ENCODE measurements around the gene RPL23.

RPL23 gene

DNA sequence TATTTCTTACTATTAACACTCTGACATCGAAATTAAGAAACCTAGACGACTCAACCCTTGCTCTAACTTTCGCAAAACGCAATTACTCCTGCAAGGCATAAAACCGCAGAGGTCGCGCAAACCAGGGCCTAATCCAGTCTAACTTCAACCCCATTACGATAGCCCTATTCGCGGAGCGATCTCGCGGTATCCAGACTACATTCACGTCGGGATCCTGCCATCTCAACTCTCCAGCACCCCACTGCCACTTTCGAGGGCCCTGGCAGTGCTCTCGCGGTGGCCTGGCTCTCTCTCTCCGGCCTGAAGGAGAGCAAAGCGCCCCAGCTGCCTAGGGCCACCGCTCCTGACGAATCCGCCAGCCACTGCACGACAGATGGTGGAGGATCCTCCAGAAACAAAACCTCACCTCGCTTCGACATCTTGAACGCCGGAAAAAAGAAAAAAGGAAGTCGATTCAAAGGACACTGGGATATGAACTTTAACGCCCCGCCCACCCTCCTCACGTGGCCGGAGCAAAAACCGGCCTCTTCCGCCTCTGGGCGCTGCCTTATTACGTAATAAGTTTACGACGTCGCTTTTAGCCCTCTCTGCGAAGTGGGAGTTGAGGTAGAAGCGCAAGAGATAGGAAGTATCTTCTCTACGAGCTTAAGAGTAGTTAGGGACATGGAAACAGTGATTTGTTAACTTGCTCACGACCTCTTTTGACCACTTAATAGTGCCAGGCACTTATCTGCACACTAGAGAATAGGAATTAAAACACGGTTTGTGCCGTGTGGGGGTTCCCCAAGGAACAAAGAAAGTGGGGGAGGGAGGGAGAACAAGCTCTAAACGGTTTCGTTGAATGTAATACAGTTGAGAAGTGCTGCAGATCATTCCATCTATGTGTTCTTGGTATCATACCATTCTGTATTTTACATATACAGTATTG lies at the start of gene RPL23:
Gene RPL23, minus strand, starts transcription at position 430 of the 928 bp plus-strand sequence. Its CDS starts 11 bp downstream, at position 419.
- DNase-seq (ENCODE audit: low spot score): peak; percentile 65

DNA sequence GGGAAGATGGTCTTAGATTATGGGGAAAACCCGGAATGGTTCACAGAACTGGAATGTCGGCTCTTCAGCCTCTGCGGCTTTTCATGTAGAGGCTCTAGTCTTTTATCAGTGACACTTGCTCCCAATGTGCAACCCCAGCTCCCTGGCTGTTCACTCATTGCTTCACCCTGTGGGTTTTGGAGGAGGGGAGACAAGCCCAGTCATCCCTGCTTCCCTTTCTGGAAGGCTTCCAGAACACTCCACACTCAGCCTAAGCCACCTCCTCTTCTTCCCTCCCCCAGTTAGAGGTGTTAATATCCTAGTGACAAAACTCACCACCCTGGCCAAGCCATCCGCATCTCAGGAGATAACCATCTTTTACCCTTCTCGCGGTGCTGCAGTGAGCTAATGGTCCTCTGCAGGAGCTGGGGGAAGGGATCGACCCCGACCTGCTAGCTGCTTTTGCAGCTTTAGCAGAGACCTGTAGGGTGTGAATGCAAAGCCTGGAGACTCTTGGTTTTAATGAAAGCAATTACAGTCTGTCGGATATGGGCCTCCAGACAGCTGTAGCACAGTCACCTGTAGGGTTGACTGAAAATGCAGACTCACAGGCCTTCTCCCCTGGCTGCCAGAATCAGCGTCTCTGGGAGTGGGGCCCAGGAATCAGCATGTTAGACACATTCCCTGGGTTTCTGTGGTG lies 47.6 kb upstream of the RPL23 start:
- peak; percentile 65 for DNase-seq (ENCODE audit: low spot score)

DNA sequence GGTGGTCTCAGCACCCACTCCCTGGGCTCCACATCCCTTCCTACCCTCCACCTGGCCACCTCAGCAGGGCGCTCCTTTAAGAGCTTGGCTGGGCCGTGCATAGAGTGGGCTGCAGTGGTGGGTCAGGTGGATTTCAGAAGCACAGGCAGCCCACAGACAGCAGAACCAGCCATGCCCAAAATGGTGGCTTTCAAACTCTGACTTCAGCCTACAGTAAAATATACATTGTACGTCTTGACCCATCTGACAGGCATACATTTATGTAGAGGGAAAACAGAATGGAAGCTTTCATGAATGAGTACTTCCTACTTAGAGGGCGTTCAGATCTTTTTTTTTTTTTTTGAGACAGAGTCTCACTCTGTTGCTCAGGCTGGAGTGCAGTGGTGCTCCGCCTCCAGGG lies 45.9 kb upstream of the RPL23 start:
- DNase-seq (ENCODE audit: low spot score): no peak

DNA sequence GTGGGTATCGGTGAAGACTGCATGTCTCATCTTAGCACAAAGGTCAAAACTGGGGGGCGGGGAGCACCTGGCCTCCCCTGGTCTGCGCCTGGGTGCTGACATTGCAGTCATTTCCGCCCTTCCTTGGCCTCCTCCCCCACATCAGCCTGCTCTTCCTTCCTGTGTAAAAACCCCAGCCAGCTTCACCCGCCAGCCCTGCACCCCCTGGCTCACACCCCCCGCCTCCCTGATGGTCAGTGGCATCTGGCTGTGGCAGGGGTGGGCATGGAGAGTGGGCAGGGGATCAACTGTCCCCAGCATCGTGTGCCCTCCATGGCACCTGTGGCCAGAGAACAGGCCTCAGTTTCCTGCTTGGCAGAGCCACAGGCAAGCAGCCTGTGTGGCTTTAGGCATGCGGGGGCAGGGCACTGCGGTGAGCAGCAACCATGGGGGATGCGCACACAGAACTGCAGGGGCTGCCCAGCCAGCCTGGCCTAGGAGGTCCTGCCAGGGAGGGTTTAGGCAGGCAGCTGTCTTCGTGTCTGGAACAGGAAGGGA lies 45.4 kb upstream of the RPL23 start:
- no peak for DNase-seq (ENCODE audit: low spot score)

DNA sequence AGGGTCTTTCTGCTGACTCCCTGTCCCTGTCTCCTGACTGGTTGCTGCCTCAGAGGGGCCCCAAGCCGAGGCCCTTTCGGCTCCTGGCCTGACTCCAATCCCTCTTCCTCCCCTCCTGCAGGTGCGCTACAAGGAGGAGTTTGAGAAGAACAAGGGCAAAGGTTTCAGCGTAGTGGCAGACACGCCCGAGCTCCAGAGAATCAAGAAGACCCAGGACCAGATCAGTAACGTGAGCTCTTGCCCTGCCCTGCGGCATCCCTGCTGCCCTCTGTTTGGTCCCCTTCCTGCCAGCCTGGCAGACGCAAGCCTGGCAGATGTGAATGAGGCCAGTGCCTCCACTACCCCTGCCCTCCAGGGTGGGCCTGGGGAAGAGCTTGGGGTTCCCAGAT lies 44.8 kb upstream of the RPL23 start:
- no peak for DNase-seq (ENCODE audit: low spot score)

DNA sequence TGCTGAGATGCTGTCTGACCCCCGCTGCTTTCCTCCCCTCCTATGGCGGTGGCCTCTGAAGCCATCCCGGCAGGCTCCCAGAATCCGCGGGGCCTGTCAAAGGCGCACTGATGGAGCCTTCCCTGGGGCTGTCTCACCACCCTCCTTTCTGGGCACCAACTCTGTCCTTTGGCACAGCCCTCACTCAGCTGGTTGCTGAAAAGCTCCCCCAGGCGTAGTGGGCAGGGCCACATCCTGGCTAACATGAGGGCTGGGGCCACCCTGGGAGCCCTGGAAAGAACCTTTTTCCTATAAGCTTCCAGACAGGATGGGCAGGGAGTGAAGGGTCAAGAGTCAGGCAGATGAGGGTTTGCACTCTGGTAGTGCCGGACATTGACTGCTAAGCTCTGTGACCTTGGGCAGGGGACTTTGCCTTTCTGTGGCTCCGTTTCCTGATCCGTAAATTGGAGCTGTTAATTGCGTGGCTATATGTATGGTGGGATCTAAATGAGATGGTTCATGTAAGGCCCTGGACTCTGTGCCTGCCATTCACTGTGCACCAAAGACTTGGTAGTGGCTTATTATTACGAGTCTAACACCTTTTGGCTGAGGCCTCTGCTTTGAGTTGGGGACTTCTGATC lies 44.3 kb upstream of the RPL23 start:
- DNase-seq (ENCODE audit: low spot score): no peak

DNA sequence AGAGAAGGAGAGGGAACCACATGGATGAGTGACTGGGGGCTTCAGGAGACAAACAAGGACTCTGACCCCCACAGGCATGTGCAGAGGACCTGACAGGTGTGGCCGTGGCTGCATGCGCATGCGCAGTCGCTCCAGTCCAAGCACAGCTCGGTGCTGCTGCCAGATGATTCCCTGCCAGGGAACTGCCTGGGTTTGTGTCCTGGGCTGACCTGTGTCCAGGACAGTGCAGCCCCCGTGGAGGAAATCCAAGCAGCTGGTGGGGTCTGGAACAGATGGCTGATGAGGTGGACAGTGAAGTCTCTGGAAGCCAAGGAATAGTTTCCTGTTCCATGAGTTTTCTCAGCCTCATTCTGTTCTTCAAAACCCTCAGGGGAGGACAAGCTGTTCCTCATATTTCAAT lies 43.7 kb upstream of the RPL23 start:
- no peak for DNase-seq (ENCODE audit: low spot score)

DNA sequence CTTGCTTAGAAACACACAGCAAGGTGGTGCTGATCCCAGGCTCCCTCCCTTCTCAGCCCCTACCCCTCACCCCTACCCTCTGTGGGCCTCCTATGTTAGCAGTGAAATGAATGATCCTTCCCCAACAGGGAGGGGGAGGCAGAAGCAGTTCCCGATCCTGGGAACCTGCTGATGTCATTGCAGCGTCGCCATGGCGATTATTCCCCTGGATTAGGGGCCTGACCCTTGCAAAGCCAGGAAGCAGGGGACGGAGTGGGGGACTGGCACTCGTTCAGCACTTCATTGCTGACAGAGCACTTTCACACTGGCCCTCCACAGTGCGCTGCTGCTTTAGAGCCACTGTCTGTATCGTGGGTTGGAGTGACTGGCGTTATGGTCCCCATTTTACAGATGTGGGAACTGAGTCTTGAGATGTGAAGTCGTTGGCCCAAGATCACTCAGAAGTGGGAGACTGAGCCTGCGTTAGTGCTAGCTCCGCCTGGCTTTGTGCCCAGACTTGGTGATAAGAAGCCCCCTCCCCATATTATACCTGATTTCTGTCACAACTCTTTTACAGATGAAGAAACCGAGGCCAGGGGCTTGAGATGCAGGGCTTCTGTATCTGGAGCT lies 42.9 kb upstream of the RPL23 start:
- DNase-seq (ENCODE audit: low spot score): no peak

DNA sequence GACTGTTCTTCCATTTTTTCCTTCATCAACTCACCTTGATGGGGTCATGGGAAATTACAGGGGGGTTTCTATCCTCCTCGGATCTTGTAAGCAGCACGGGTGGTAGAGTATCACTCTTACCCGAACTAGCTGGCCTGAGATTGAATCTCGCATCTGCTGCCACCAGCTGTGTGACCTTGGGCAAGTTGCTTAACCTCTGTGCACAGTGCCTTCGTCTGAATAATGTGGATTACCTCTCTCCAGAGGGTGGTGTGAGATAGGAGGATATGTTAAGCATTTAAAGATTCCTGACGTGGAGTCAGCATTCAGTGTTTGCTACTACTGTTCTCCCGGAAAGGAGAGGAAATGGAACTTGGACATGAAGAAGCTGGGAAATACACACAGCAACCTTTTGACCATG lies 40.8 kb upstream of the RPL23 start:
- DNase-seq (ENCODE audit: low spot score): no peak

DNA sequence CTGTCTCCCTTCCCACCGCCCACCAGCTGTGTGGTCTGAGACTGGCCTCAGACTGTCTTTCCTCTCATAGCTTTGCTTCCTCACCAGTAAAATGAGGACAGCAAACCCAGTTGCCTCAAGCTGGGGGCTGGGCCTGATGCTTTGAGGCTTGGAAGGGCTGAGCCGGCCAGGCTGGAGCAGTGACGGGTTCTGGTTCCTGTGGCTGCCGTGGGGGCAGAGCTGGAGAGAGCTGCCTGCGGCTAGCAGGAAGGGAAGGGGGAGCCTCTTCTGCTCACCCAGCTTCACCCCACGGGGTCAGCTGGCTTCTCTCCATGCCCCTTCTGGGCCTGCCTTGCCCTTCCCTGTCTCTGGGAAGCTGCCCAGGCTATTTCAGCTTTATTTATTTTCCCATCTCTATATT lies 40.1 kb upstream of the RPL23 start:
- no peak for DNase-seq (ENCODE audit: low spot score)

DNA sequence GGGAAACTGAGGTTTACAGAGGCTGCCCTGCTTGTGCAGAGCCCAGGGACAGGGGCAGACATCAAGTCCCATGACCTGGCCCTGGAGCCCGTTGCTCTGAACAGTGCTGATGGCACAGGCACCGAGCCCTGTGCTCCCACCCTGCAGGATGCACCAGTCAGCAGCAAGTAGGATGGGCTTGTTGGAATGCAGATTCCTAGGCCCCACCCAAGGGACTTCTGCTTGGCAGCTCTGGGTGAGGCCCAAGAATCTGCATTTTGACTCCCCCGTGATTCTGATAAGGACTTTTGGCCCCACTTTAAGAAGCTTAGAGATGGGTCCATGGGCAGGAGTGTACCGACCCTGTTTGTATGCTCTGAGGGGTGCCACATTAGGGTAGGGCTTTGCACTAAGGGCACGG lies 39.6 kb upstream of the RPL23 start:
- DNase-seq (ENCODE audit: low spot score): no peak

DNA sequence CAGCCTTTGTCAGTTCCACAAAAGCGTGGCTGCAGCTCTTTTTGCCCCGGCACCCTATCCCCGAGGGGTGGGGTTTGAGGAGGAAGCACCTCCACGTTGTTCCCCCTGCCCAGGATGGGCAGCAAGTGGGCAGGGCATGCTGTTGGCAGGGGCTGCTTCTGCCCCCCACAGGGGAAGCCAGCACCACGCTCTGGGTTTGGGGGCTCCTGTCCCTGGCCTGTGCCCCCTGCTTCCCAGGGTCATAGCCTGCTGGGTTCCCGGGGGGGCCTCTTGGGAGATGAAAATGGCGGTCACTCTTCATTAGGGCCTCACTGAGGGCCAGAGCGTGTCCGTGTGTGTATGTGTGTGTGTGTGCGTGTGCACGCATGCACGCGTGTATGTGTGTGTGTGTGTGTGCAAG lies 39.1 kb upstream of the RPL23 start:
- DNase-seq (ENCODE audit: low spot score): no peak

DNA sequence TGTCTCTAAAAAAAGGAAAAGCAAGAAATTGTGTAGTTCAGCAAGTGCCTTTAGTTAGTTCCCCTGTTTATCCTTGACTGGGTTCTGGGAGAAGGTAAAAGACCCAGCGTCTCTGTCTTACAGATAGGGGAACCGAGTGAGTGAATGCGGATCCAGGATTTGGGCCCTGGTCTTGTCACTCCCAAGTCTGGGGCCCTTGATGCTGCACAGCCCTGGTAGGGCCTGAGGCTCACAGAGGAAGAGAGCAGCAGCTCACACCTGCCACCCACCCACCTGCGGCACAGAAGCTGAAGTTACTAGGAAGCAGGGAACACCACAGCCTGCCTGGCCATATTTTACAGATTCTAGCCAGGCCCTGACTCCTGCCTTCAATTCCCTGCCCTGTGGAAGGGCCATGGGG lies 38.6 kb upstream of the RPL23 start:
- DNase-seq (ENCODE audit: low spot score): no peak

DNA sequence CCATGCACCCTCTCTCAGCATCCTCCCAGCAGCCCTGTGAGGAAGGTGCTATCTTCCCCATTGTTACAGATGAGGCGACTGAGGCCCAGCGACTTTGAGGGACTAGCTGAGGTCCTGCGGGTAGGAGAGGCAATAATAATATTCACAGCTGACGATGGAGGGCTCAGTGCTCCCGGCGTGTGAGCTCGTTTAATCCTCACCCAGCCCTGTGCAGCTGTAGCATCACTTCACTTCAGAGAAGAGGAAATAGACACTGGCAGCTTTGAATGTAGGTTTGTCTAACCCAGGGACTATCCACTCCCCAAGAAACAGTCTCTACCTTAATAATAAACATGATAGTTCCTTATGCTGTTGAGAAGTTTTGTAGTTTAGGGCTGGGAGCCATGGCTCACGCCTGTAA lies 37.9 kb upstream of the RPL23 start:
- DNase-seq (ENCODE audit: low spot score): no peak

DNA sequence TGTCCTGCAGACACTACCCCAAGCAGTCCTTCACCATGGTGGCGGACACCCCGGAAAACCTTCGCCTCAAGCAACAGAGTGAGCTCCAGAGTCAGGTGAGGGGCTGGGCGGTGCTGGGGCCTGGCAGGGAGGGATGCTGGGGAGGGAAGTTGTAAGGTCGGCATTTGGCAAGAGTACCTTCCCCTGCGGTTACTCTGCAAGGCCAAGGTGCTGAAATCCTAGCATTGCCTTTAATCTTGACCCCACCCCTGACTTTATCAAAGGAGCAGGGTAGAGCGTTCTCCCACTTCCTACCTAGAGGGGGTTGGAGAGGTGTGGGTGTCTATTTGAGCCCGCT lies 36.9 kb upstream of the RPL23 start:
- DNase-seq (ENCODE audit: low spot score): no peak

DNA sequence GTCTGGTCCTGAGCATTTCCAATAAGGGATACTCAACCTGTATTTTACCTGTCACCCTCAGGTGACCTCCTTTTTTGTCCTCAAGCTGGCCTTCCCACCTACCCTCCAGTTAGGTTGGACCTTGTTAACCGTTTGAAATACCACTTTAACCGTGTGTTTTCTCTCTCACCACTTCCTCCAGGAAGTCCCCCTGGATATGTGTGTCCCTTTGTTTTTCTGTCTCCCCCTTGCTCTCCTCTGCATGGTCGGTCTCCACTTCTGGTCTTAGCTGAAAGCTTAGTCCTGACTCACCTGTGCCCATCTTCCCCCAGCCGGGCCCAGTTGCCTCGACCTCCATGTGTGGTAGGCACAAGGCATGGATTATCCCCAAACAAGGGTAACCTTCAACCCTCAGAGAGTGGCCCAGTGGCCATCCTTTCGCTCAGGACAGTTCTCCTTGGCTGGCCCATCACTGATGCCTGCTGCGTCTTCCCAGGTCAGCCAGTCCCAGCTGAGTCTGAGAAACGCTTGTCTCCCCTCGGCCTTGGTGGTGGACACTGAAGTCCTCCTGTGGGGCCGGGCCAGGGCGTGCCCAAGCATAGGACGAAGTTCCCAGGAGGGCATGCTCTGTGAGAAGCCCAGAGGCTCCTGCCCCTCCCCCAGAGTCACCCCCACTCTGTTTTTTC lies 36.4 kb upstream of the RPL23 start:
- DNase-seq (ENCODE audit: low spot score): no peak

DNA sequence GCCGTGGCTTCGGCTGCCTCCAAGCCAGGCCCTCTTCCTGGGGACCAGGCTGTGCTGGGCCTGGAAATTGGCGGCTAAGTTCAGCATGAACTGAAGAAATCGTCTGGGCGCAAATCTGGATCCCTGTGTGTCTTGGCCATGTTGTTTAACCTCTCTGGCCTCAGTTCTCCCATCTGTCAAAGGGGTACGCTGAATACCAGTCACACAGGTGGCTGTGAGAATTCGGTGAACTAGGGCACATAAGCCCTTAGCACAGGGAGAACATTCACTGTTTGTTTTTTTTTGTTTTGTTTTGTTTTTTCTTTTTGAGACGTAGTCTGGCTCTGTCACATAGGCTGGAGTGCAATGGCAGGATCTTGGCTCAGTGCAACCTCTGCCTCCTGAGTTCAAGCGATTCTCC lies 35.3 kb upstream of the RPL23 start:
- DNase-seq (ENCODE audit: low spot score): no peak

DNA sequence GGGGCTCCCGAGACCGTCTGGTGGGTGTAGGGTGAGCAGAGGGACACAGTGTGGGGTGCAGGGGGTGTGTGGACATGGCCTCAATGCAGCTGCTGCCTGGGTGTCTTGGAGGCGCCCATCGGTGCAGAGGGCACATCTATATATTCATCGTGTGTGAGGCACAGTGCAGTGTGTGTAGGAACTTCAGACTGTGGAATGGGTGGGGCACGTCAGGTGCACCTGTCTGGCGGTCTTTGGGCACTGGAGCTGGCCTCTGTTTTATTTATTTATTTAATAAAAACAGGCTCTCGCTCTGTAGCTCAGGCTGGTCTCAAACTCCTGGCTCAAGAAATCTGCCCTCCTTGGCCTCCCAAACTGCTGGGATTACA lies 33.1 kb upstream of the RPL23 start:
- no peak for DNase-seq (ENCODE audit: low spot score)

DNA sequence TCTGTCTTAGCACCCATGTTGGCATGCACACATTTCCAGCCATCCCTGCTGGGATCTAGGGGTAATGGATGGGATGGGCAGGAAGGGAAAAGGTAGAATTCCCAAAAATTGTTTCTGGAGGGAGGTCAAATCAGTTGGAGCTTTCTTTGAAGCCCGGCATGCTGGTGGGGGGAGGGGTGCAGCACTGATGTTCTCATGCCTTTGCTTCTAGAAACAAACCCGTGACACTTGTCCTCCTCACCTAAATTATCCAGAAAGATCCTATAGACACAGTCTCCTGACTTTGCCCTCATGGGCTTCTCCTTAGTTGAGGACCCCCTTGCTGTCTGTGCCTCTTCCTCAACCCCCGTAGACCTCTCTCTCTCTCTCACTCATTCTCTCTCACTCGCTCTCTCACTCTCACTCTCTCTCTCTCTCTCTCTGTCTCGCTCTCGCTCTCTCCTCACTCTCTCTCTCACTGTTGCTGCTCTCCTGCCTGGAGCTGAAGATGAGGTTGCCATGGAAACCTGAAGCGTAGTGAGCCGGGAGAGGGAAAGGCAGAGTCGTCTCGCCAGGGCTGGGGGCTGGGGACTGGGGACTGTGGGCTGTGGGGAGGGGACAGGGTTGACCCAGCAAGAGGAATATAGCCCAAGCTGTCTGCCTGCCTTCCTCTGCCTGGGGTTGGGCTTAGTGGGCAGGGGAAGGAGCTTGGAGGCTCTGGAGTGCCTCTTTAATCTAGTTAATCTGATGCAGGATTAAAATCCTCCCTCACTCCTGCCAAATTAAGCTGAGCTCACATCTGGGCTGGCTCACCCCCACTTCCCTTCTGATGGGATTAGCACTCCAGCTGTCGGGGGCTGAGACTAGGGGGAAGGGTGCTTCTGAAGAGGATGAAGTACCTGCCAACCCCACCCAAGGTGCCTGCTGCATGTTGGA lies 32.5 kb upstream of the RPL23 start:
- DNase-seq (ENCODE audit: low spot score): no peak

DNA sequence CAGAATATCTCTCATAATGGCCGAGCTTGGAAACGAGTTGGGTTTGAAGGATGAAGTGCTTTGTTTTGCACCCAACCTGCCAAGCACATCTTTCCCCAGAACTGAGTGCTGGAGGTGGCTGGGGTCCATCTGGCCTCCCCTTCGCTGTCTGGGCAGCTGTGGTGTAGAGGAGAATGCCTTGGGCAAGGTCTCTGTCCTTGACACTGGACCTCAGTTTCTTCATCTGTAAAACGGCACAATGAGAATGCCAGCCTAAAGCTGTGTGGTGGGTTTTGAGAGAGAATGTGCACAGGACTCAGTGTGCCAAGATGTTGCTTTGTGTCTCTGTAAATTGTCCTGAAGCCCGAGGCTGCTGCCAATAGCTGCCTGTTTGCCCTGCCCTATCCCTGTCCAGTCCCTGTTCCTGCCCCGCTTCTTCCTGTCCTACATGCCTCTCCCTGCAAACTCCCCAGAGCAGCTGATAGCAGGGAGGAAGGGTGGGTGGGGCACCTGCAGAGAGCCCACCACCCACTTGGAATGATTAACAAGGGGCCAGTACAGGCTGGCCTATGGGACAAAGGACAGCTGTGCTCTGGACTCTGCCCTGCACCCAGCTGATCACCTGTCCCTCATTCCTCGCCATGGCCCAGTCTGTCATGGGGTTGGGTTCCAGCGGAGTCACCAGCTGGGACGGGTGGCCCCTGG lies 31.7 kb upstream of the RPL23 start:
- DNase-seq (ENCODE audit: low spot score): no peak

Measured in HuH-7.5 (cell line).